ENCODE data around the gene GLRA1.

The GLRA1 gene

GRCh38 chr5:151924564-151925301 lies at the start of gene GLRA1:
Gene GLRA1 (minus strand): TSS chr5:151924851. CDS start chr5:151924549, 302 bp downstream.
- peak; percentile 18 for DNase-seq (ENCODE audit: insufficient read length, low spot score)
- FAIRE-seq, result no peak

- FAIRE-seq, result no peak
- no peak for DNase-seq (ENCODE audit: insufficient read length, low spot score)
Measured at GRCh38 chr5:151970885-151971284, 46.2 kb upstream of the GLRA1 start.

DNA sequence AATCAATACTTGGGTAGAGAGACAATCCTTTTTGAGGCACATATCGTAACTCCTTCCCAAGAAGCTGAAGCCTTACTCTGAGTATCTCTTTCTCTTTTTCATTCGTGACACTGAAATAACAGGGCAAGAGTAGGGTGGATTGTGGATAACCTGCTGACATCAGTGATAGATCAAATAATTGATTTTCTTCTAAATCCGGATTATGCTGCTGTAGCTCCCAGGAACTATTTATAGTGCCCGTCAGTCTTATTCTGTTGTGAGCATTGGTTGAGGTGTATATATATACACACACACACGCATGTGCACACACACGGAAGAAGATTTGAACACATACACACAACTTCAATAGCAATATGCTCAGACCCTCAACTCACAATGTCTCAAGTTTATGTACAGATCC lies 43.2 kb upstream of the GLRA1 start:
- FAIRE-seq (no peak), DNase-seq (ENCODE audit: insufficient read length, low spot score) (no peak)

DNA sequence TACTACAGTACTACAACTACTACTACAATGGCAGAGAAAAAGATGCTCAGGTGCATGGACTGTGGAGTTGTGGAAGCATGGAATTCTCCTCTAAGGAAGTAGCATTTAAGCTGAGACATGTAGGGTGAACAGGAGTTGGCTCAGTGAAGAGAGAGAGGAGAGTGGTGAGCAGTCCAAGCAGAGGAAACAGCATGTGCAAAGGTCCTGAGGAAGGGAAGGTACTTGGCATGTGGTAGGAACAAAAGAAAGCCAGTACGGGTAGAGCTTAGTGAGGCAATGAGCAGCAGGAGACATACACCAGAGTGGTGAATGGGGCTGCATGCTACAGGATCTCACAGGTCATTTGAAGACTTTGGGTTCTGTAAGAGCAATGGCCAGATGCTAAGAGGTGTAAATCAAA lies 41.4 kb upstream of the GLRA1 start:
- FAIRE-seq, result no peak
- no peak for DNase-seq (ENCODE audit: insufficient read length, low spot score)

- no peak for FAIRE-seq
- DNase-seq (ENCODE audit: insufficient read length, low spot score), result no peak
Measured at GRCh38 chr5:151964471-151964870, 39.8 kb upstream of the GLRA1 start.

GRCh38 chr5:151961557-151961956 lies 36.9 kb upstream of the GLRA1 start:
- FAIRE-seq (no peak), DNase-seq (ENCODE audit: insufficient read length, low spot score) (no peak)

DNA sequence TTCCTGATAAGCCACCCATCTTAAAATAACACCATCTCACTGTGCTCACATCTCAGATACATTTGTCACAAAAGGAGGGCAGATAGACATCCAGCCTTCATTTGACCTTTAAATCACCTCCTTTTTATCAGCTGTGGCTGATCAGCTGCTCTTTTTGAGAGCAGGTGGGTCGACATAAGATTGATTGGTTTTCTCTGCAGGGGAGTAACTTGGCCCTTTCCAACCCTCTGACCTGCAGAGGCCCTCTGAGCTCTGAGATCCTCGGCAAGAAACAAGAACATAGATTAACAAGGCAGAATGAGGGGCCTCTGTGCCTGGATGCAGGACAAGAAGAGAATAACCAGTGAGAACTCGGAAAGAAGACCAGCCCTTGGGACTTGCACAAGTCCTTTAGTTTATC lies 33.5 kb upstream of the GLRA1 start:
- no peak for FAIRE-seq
- DNase-seq (ENCODE audit: insufficient read length, low spot score), result no peak

DNA sequence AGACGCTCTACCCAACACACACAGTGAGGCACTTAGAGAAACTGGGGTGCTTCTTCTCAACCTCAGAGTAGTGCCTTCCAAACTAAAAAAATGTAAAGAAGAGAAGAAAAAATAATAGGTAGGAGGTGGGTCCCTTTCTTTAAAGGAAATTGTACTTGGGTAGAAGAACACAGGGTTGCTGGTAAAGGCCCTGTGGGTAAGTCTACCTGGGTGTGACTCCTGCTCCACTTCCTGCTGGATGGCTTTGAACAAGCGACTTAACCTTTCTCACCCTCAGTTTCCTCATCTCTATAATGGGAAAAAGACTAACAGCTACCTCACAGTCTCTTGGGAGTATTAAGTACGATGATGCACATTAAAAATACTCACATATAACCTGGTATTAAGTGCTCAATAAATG lies 32.1 kb upstream of the GLRA1 start:
- DNase-seq (ENCODE audit: insufficient read length, low spot score), result no peak
- FAIRE-seq, result no peak

DNA sequence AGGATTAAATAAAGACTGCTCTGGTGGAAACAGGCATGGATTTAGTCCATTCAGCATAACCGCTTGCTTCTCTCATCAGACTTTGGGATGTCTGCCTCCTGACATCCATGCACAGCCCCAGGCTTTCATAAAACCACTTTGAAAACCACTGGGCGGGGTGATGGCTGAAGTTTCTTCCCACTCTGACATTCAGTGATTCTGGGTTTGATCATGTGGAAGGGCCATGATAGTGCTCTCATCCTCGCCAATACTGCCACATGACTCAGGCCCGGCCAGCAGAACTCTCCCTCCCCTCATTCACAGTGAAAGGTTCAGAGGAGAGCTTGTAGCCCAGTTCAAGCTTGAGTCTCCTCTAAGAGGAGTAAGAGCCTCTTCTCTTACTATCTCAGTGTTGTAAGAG lies 29.6 kb upstream of the GLRA1 start:
- no peak for DNase-seq (ENCODE audit: insufficient read length, low spot score)
- FAIRE-seq, result no peak

DNA sequence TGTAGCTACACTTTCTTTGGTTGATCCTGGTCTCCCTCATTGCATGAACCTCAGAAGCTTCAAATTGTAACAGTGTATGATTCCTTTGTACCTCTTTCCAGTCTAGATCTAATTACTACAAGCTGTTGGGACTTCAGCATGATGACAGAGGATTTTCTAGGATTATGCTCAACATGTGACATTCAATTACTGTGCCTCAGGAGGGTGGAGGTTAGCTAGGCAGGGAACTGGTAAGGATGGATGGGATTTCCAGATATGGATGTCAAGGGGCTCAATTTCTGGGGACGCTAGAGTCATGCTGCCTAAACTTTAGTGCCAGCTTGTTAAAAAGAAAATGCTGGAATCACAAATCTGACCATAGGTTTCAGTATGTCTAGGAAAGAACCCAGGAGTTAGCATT lies 29.2 kb upstream of the GLRA1 start:
- no peak for FAIRE-seq
- no peak for DNase-seq (ENCODE audit: insufficient read length, low spot score)

DNA sequence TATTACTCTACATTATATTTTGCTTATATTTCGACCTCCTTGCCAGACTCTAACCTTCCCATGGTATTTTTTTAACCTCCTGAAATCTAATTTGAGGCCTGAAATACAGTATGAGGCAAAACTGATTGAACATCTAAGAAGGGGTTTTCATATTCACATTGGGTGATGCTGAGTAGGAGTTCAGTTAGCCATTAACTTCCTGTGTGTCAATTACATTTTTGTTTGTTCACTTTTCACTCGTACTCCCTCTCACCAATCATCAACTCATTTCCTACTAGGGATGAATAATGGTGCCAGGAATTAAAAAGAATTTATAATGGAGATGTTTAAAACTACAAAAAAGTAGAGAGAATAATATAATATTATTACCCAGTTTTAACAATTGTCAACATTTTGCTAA lies 27.6 kb upstream of the GLRA1 start:
- FAIRE-seq, result no peak
- DNase-seq (ENCODE audit: insufficient read length, low spot score), result no peak

DNA sequence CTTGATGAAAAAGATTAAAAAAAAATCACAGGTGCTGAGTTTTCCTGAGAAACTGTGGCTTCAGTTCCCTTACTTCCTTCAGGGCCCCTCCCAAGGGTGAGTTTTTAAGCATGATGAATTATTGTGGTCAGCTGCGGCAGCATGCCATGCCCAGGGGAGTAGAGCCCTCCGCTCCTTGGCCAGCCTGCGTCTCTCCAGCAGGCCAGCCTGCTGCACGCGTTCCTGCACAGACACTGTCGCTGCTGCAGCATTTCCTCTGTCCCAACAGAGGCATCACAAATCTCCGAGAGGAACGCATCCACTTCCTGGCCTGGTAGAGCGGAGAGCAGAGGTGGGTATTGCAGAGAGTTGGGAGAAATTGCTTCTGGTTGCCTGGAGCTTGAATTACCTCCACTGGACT lies 26.1 kb upstream of the GLRA1 start:
- DNase-seq (ENCODE audit: insufficient read length, low spot score) (no peak), FAIRE-seq (no peak)

DNA sequence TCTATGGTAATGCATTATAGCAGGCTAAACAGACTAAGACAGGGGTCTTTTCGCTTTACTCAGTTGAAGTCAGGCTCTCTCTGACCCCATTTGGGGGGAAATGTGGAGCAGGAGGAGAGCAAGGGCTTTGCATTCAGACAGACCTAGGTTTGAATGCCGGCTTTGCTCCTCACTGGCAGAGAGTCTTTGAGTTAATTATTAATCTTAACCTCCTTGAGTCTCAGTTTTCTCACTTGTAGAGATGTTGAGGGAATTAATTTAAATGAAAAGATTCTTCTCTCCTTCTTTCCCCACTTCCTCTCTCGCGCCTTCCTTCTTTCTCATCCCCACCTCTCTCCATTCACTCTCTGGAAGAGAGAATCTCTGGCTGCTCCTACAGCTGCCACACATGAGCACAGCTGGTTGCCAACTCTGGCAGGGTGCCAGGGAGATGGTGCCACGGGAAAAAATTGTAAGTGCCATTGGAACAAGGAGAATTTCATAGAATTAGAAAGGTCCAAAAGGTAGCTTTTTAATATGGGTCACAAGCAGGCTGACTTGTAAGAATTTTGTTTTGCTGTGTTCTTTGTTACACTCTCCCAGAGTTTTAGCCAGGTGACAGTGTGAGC lies 25.2 kb upstream of the GLRA1 start:
- DNase-seq (ENCODE audit: insufficient read length, low spot score) (no peak), FAIRE-seq (no peak)

DNA sequence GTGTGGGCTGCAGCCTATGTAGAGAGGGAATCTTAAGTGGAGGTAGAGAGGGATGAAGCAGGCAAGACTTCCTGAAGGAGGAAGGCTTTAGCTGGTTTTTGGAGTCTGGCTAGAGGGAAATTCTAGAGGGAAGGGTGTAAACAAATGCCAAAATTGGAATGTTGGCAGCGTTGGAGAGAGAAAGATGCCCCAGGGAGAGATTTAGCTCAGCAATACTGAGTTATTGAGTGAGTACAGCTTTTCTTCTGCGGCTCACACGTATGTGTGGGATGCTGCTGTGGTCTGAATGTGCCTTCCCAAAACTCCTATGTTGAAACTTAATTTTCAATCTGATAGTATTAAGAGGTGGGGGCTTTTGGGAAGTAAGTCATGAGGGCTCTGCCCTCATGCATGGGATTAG lies 24.5 kb upstream of the GLRA1 start:
- DNase-seq (ENCODE audit: insufficient read length, low spot score) (no peak), FAIRE-seq (no peak)

- no peak for FAIRE-seq
Measured at GRCh38 chr5:151947931-151948608, 23.4 kb upstream of the GLRA1 start.

GRCh38 chr5:151937851-151938250 lies 13.2 kb upstream of the GLRA1 start:
- no peak for FAIRE-seq
- DNase-seq (ENCODE audit: insufficient read length, low spot score), result no peak

More at GRCh38 chr5:151947931-151948608, 23.4 kb upstream of the GLRA1 start:
- no peak for DNase-seq (ENCODE audit: insufficient read length, low spot score)

- DNase-seq (ENCODE audit: insufficient read length, low spot score), result no peak
- FAIRE-seq, result no peak
Measured at GRCh38 chr5:151935135-151935695, 10.6 kb upstream of the GLRA1 start.

DNA sequence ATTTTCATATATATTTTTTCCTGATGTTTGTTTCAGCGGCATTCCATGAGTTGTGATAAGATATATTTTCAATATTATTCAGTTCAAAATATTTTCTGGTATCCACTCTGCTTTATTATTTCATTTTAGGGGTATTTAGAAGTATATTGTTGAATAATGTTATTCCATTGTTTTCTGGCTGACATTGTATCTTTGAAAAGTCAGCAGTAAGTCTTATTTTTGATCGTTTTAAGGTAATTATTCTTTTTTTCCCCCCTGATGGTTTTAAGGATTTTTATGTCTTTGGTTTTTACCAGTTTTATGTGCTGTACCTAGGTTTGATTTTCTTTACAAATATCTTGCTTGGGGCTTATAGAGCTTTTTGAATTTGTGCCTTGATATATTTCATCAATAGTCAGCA lies 6.6 kb upstream of the GLRA1 start:
- no peak for FAIRE-seq
- DNase-seq (ENCODE audit: insufficient read length, low spot score), result no peak

DNA sequence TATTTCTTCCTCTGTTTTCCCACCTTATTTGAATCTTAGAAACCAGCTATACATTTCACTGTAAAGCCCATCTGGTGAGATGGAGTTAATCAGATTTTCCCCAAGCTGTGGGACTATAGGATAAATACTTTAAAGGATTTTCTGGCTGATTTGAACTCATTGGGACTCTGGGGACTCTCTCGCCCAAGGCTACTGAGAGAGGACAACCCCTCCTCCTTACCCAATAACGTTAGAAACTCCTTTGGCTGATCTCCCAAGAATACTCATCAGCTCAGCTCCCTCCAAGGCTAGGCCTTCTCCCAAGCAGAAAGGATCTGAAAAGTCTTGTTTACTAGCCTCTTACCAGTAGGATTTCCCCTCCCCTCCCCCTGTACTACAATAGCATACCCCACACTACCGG lies 1.5 kb upstream of the GLRA1 start:
- no peak for DNase-seq (ENCODE audit: insufficient read length, low spot score)
- no peak for FAIRE-seq

DNA sequence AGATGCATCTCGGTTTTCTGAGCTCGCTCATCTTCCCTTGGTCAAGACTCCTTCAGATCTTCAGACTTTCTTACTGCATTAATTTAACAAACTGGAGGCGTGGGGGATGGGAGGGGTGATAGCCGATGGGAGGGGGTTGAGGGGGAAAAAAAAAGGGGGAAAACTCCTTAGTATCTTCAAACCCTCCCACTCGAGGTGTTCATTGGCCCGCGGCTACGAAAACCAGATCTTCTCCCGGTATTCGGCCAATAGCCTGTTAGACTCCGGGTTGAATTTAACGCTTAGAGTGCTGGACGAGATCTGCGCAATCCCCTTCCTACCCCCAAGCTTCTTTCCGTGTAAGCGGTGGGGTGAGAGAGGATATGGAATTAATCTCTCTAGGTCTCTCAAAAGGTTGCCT lies 689 bp upstream of the GLRA1 start:
- FAIRE-seq, result no peak
- no peak for DNase-seq (ENCODE audit: insufficient read length, low spot score)

GRCh38 chr5:151923866-151924476 lies 680 bp downstream of the GLRA1 start:
- DNase-seq (ENCODE audit: insufficient read length, low spot score), result no peak
- FAIRE-seq, result no peak
